GM12878 (cell line): ENCODE measurements around the gene MXI1.

Source experiments
- BCL11A ChIP-seq: IDR thresholded peaks from 2 replicates; pipeline ENCODE4 v1.6.1; 2011; ENCODE audit warnings: low read depth, low read length
- EZH2 ChIP-seq: IDR thresholded peaks from 2 replicates; pipeline ENCODE4 v1.6.1; 2012; ENCODE audit warnings: low read depth, mild to moderate bottlenecking, control low read depth, inconsistent platforms, low read length, borderline replicate concordance; ENCODE audit not compliant: control insufficient read depth
- FOXM1 ChIP-seq: IDR thresholded peaks from 2 replicates; pipeline ENCODE4 v1.6.1; 2012; ENCODE audit warnings: low read depth, mild to moderate bottlenecking, inconsistent platforms, low read length, moderate library complexity
- JUND ChIP-seq: IDR thresholded peaks from 2 replicates; pipeline ENCODE4 v1.6.1; 2012; ENCODE audit warnings: low read depth, mild to moderate bottlenecking, low read length, improper control_type of control experiment, moderate library complexity
- NFYA ChIP-seq: IDR thresholded peaks from 2 replicates; pipeline ENCODE4 v1.6.1; 2011; ENCODE audit warnings: low read depth, mild to moderate bottlenecking, low read length, improper control_type of control experiment, borderline replicate concordance
- POLR2A ChIP-seq: IDR thresholded peaks from 2 replicates; pipeline ENCODE4 v1.6.1; 2011; ENCODE audit warnings: low read depth, mild to moderate bottlenecking, low read length
- SIX5 ChIP-seq: IDR thresholded peaks from 2 replicates; pipeline ENCODE4 v1.6.1; 2011; ENCODE audit warnings: mild to moderate bottlenecking, low read depth, low read length, moderate library complexity; ENCODE audit not compliant: severe bottlenecking
- SREBF1 ChIP-seq: IDR thresholded peaks from 2 replicates; pipeline ENCODE4 v1.6.1; 2012; ENCODE audit warnings: mild to moderate bottlenecking, low read length
- TF ChIP-seq, protein P1 (sequence below): fragments of 450-650 bp; IDR thresholded peaks from 2 replicates; pipeline ENCODE4 v1.6.1; 2018; ENCODE audit warnings: mild to moderate bottlenecking, low read depth, moderate library complexity; ENCODE audit not compliant: partially characterized antibody
- TF ChIP-seq, protein P2 (sequence below): IDR thresholded peaks from 2 replicates; pipeline ENCODE4 v1.6.1; 2011; ENCODE audit warnings: borderline replicate concordance, low read depth, mild to moderate bottlenecking, moderate library complexity, low read length; ENCODE audit not compliant: insufficient read depth, poor library complexity, severe bottlenecking
- TF ChIP-seq, protein P3 (sequence below), 3 experiments: IDR thresholded peaks in 2 of 3; conservative IDR thresholded peaks in 1 of 3; 2 replicates each; pipeline ENCODE4 v1.5.1; 2011; ENCODE audit warnings: low read depth in 3 of 3, low read length in 3 of 3, mild to moderate bottlenecking in 3 of 3, control low read depth in 2 of 3, moderate library complexity in 2 of 3, inconsistent platforms in 1 of 3, mixed read lengths in 1 of 3; ENCODE audit not compliant: control insufficient read depth in 2 of 3, insufficient read depth in 1 of 3; ENCODE audit errors: extremely low read depth in 1 of 3
- TF ChIP-seq, protein P4 (sequence below): fragments of 450-650 bp; IDR thresholded peaks from 2 replicates; pipeline ENCODE4 v1.6.1; 2017; ENCODE audit warnings: antibody characterized with exemption, mild to moderate bottlenecking, moderate library complexity

DNA sequence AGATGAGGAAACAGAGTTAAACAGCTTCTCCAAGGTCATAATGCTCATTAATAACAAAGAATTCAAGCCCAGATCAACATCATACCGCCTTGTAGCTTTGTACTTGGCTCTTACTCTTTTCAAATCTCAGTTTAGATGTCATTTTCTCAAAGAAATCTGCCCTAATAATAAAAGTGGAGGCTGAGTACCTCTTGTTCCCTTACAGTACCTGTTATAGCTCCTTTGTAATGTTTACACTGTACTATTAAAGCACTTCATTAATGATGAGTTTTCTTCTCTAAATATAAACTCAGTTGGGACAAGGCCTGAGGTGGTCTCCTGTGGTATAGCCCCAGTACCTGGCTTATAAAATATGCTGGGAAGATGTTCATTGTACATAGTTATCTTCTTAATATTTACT lies 89.6 kb downstream of the MXI1 start:
- TF ChIP-seq, protein P1, sequence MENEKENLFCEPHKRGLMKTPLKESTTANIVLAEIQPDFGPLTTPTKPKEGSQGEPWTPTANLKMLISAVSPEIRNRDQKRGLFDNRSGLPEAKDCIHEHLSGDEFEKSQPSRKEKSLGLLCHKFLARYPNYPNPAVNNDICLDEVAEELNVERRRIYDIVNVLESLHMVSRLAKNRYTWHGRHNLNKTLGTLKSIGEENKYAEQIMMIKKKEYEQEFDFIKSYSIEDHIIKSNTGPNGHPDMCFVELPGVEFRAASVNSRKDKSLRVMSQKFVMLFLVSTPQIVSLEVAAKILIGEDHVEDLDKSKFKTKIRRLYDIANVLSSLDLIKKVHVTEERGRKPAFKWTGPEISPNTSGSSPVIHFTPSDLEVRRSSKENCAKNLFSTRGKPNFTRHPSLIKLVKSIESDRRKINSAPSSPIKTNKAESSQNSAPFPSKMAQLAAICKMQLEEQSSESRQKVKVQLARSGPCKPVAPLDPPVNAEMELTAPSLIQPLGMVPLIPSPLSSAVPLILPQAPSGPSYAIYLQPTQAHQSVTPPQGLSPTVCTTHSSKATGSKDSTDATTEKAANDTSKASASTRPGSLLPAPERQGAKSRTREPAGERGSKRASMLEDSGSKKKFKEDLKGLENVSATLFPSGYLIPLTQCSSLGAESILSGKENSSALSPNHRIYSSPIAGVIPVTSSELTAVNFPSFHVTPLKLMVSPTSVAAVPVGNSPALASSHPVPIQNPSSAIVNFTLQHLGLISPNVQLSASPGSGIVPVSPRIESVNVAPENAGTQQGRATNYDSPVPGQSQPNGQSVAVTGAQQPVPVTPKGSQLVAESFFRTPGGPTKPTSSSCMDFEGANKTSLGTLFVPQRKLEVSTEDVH = no peak
- TF ChIP-seq SIX5 (no peak), BCL11A (no peak), SREBF1 (no peak), NFYA (no peak), FOXM1 (no peak), JUND (no peak), EZH2 (no peak), POLR2A (no peak)
- TF ChIP-seq, protein P2, sequence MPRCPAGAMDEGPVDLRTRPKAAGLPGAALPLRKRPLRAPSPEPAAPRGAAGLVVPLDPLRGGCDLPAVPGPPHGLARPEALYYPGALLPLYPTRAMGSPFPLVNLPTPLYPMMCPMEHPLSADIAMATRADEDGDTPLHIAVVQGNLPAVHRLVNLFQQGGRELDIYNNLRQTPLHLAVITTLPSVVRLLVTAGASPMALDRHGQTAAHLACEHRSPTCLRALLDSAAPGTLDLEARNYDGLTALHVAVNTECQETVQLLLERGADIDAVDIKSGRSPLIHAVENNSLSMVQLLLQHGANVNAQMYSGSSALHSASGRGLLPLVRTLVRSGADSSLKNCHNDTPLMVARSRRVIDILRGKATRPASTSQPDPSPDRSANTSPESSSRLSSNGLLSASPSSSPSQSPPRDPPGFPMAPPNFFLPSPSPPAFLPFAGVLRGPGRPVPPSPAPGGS = no peak
- TF ChIP-seq, protein P3, sequence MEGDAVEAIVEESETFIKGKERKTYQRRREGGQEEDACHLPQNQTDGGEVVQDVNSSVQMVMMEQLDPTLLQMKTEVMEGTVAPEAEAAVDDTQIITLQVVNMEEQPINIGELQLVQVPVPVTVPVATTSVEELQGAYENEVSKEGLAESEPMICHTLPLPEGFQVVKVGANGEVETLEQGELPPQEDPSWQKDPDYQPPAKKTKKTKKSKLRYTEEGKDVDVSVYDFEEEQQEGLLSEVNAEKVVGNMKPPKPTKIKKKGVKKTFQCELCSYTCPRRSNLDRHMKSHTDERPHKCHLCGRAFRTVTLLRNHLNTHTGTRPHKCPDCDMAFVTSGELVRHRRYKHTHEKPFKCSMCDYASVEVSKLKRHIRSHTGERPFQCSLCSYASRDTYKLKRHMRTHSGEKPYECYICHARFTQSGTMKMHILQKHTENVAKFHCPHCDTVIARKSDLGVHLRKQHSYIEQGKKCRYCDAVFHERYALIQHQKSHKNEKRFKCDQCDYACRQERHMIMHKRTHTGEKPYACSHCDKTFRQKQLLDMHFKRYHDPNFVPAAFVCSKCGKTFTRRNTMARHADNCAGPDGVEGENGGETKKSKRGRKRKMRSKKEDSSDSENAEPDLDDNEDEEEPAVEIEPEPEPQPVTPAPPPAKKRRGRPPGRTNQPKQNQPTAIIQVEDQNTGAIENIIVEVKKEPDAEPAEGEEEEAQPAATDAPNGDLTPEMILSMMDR (IDR thresholded peaks at IDR 0.05 in 2 of 3, conservative IDR thresholded peaks at IDR 0.05 in 1 of 3; ENCODE audit: control insufficient read depth in 2 of 3, extremely low read depth in 1 of 3, insufficient read depth in 1 of 3, low read depth in 3 of 3, low read length in 3 of 3) = no peak
- TF ChIP-seq, protein P4, sequence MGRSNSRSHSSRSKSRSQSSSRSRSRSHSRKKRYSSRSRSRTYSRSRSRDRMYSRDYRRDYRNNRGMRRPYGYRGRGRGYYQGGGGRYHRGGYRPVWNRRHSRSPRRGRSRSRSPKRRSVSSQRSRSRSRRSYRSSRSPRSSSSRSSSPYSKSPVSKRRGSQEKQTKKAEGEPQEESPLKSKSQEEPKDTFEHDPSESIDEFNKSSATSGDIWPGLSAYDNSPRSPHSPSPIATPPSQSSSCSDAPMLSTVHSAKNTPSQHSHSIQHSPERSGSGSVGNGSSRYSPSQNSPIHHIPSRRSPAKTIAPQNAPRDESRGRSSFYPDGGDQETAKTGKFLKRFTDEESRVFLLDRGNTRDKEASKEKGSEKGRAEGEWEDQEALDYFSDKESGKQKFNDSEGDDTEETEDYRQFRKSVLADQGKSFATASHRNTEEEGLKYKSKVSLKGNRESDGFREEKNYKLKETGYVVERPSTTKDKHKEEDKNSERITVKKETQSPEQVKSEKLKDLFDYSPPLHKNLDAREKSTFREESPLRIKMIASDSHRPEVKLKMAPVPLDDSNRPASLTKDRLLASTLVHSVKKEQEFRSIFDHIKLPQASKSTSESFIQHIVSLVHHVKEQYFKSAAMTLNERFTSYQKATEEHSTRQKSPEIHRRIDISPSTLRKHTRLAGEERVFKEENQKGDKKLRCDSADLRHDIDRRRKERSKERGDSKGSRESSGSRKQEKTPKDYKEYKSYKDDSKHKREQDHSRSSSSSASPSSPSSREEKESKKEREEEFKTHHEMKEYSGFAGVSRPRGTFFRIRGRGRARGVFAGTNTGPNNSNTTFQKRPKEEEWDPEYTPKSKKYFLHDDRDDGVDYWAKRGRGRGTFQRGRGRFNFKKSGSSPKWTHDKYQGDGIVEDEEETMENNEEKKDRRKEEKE = no peak
